Stomach (tissue), 4 donors: ENCODE measurements around the gene PFKFB2.

Experiments
- CTCF ChIP-seq, 7 experiments: fragments of 450-650 bp in 4 of 7; fragments of 200-600 bp in 3 of 7; sonication (generic) in 3 of 7; IDR thresholded peaks; one replicate each; pipeline ENCODE4 v1.5.1; 2016 to 2019; ENCODE audit warnings: antibody characterized with exemption in 7 of 7, control low read depth in 2 of 7, mild to moderate bottlenecking in 1 of 7
- EP300 ChIP-seq: sonication (generic); formaldehyde crosslinking; IDR thresholded peaks from one replicate; pipeline ENCODE4 v1.6.1; 2017; ENCODE audit warnings: antibody characterized with exemption
- POLR2A ChIP-seq, 4 donors: fragments of 450-650 bp; IDR thresholded peaks; one replicate each; pipeline ENCODE4 v1.6.1; 2016; ENCODE audit warnings: antibody characterized with exemption in 4 of 4, control low read depth in 2 of 4, mild to moderate bottlenecking in 1 of 4, moderate library complexity in 1 of 4

- no peak for TF ChIP-seq CTCF (IDR thresholded peaks at IDR 0.05)
- no peak for TF ChIP-seq POLR2A (IDR thresholded peaks at IDR 0.05)
- no peak for TF ChIP-seq EP300
Observed at GRCh38 chr1:207085887-207086286, 32.8 kb downstream of the PFKFB2 start.
